ENCODE measurements around the gene FGD4.

The FGD4 gene

GRCh38 chr12:32446316-32447119, 47.2 kb downstream of the FGD4 start:
- Histone ChIP-seq H3K4me2 (ENCODE audit: insufficient read depth, low read length, poor library complexity, severe bottlenecking) (no peak overlapping the region), H3K4me1 (ENCODE audit: control insufficient read depth in 2 of 2, insufficient read depth in 1 of 2, low read depth in 1 of 2, low read length in 2 of 2) (peaks cover 9 to 16% of the 10 kb centered on the region in 2 donors), H3K27ac (replicated peaks; ENCODE audit: low read length) (peak overlapping the region; percentile 18), H3K9me3 (replicated peaks in 1 of 2; ENCODE audit: control insufficient read depth in 2 of 2, insufficient read depth in 1 of 2, low read depth in 1 of 2, low read length in 2 of 2) (peaks cover 0 to 2% of the 10 kb centered on the region in 2 donors), H3K36me3 (replicated peaks in 1 of 2; ENCODE audit: control insufficient read depth in 2 of 2, insufficient read depth in 2 of 2, low read length in 2 of 2) (no peaks in the 10 kb centered on the region), H4K8ac (ENCODE audit: low read depth, low read length) (no peak overlapping the region), H3K79me1 (ENCODE audit: low read depth, low read length) (no peaks in the 10 kb centered on the region), H2BK15ac (ENCODE audit: low read length) (no peak overlapping the region), H4K91ac (ENCODE audit: low read depth, low read length, poor library complexity) (no peak overlapping the region), H2BK120ac (ENCODE audit: low read depth, low read length) (no peak overlapping the region), H3K4me3 (ENCODE audit: low read length in 2 of 2) (no peak overlapping the region), H2BK12ac (ENCODE audit: low read length) (no peak overlapping the region), H3K27me3 (ENCODE audit: control insufficient read depth in 3 of 3, insufficient read depth in 3 of 3, low read depth in 1 of 3, low read length in 3 of 3) (no peaks in the 10 kb centered on the region), H3K14ac (ENCODE audit: low read length) (no peak overlapping the region), H2AFZ (ENCODE audit: low read length) (peak overlapping the region; percentile 47), H3K4ac (ENCODE audit: low read length) (no peak overlapping the region), H3K23ac (ENCODE audit: low read depth, low read length, poor library complexity) (no peak overlapping the region), H2AK5ac (ENCODE audit: low read depth, low read length) (no peak overlapping the region), H3K18ac (ENCODE audit: low read length) (peak overlapping the region; percentile 0), H2BK5ac (ENCODE audit: low read length) (no peak overlapping the region), H3K9ac (ENCODE audit: low read depth, low read length, poor library complexity) (no peak overlapping the region)
- no CpG with 5 or more reads among the region's 14 CpGs for WGBS, 2 donors (ENCODE audit: extremely low coverage in 2 of 2, insufficient read length in 2 of 2, insufficient replicate concordance in 1 of 2)
- DNase-seq (ENCODE audit: low spot score) = no peak

DNA sequence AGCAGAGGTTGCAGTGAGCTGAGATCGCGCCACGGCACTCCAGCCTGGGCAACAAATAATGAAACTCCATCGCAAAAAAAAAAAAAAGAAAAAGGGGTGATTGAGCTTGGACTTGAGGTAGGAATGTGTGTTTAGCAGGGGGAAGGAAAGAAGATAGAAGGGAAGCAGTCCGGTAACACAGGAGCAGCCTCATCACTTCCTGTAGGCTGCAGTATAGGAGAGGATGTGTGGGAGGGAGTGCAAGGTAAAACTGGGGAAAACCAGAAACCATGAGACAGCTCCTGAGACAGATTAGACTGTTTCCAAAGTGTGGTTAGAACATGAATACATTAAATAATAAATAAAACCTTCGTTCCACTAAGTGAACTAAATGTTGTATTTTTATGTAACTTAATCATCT, 49.2 kb downstream of the FGD4 start:
- Histone ChIP-seq H2BK5ac (ENCODE audit: low read length) (no peak overlapping the region), H3K9me3 (replicated peaks in 1 of 2; ENCODE audit: control insufficient read depth in 2 of 2, insufficient read depth in 1 of 2, low read depth in 1 of 2, low read length in 2 of 2) (peaks cover 0 to 2% of the 10 kb centered on the region in 2 donors), H2BK15ac (ENCODE audit: low read length) (no peak overlapping the region), H3K18ac (ENCODE audit: low read length) (no peak overlapping the region), H3K27ac (replicated peaks; ENCODE audit: low read length) (no peak overlapping the region), H3K4me3 (ENCODE audit: low read length in 2 of 2) (no peak overlapping the region), H3K27me3 (ENCODE audit: control insufficient read depth in 3 of 3, insufficient read depth in 3 of 3, low read depth in 1 of 3, low read length in 3 of 3) (no peaks in the 10 kb centered on the region), H3K9ac (ENCODE audit: low read depth, low read length, poor library complexity) (no peak overlapping the region), H3K4ac (ENCODE audit: low read length) (no peak overlapping the region), H4K8ac (ENCODE audit: low read depth, low read length) (no peak overlapping the region), H2AFZ (ENCODE audit: low read length) (no peak overlapping the region), H3K36me3 (replicated peaks in 1 of 2; ENCODE audit: control insufficient read depth in 2 of 2, insufficient read depth in 2 of 2, low read length in 2 of 2) (no peaks in the 10 kb centered on the region), H2BK120ac (ENCODE audit: low read depth, low read length) (no peak overlapping the region), H2BK12ac (ENCODE audit: low read length) (no peak overlapping the region), H3K4me1 (ENCODE audit: control insufficient read depth in 2 of 2, insufficient read depth in 1 of 2, low read depth in 1 of 2, low read length in 2 of 2) (peaks cover 7 to 16% of the 10 kb centered on the region in 2 donors), H3K14ac (ENCODE audit: low read length) (no peak overlapping the region), H2AK5ac (ENCODE audit: low read depth, low read length) (no peak overlapping the region), H4K91ac (ENCODE audit: low read depth, low read length, poor library complexity) (no peak overlapping the region), H3K23ac (ENCODE audit: low read depth, low read length, poor library complexity) (no peak overlapping the region), H3K4me2 (ENCODE audit: insufficient read depth, low read length, poor library complexity, severe bottlenecking) (no peak overlapping the region), H3K79me1 (ENCODE audit: low read depth, low read length) (no peaks in the 10 kb centered on the region)
- no peak for DNase-seq (ENCODE audit: low spot score)
- WGBS, 2 donors (ENCODE audit: extremely low coverage in 2 of 2, insufficient read length in 2 of 2, insufficient replicate concordance in 1 of 2) = no CpG with 5 or more reads among the region's 6 CpGs

DNA sequence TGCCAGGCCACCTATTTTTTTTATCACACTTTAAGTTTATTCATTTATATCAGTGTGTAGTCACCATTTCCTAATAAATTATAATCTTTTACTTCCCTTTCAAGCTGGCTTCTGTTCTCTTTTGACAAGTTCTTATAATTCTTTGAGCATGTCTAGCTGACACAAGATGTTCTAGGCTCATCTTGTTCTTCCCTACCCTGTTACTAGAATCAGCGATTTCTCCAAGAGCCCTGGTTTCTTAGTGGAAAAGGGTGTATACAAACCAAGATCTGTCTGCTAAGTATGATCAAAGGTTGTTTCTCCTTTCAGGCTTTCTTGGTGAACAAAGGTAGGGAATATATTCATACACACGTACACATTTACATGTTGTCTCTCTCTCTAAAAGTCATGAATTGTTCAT, 51.0 kb downstream of the FGD4 start:
- no peak overlapping the region for H2AK5ac ChIP-seq (ENCODE audit: low read depth, low read length)
- no peak overlapping the region for H4K8ac ChIP-seq (ENCODE audit: low read depth, low read length)
- no peak overlapping the region for H3K4me3 ChIP-seq (ENCODE audit: low read length in 2 of 2)
- no peak overlapping the region for H3K14ac ChIP-seq (ENCODE audit: low read length)
- H3K36me3 ChIP-seq (replicated peaks in 1 of 2; ENCODE audit: control insufficient read depth in 2 of 2, insufficient read depth in 2 of 2, low read length in 2 of 2) = no peaks in the 10 kb centered on the region
- H3K4me2 ChIP-seq (ENCODE audit: insufficient read depth, low read length, poor library complexity, severe bottlenecking) = no peak overlapping the region
- H2BK15ac ChIP-seq (ENCODE audit: low read length) = no peak overlapping the region
- no CpG with 5 or more reads among the region's 2 CpGs for WGBS, 2 donors (ENCODE audit: extremely low coverage in 2 of 2, insufficient read length in 2 of 2, insufficient replicate concordance in 1 of 2)
- H3K27ac ChIP-seq (replicated peaks; ENCODE audit: low read length) = no peak overlapping the region
- H3K18ac ChIP-seq (ENCODE audit: low read length) = no peak overlapping the region
- H4K91ac ChIP-seq (ENCODE audit: low read depth, low read length, poor library complexity) = no peak overlapping the region
- H3K9ac ChIP-seq (ENCODE audit: low read depth, low read length, poor library complexity) = no peak overlapping the region
- no peak overlapping the region for H2BK5ac ChIP-seq (ENCODE audit: low read length)
- H2BK12ac ChIP-seq (ENCODE audit: low read length) = no peak overlapping the region
- H3K4me1 ChIP-seq (ENCODE audit: control insufficient read depth in 2 of 2, insufficient read depth in 1 of 2, low read depth in 1 of 2, low read length in 2 of 2) = peaks cover 7 to 26% of the 10 kb centered on the region in 2 donors
- no peaks in the 10 kb centered on the region for H3K27me3 ChIP-seq (ENCODE audit: control insufficient read depth in 3 of 3, insufficient read depth in 3 of 3, low read depth in 1 of 3, low read length in 3 of 3)
- DNase-seq (ENCODE audit: low spot score) = no peak
- H3K4ac ChIP-seq (ENCODE audit: low read length) = no peak overlapping the region
- no peak overlapping the region for H3K23ac ChIP-seq (ENCODE audit: low read depth, low read length, poor library complexity)
- H3K9me3 ChIP-seq (replicated peaks in 1 of 2; ENCODE audit: control insufficient read depth in 2 of 2, insufficient read depth in 1 of 2, low read depth in 1 of 2, low read length in 2 of 2) = peaks cover 0 to 2% of the 10 kb centered on the region in 2 donors
- H3K79me1 ChIP-seq (ENCODE audit: low read depth, low read length) = no peaks in the 10 kb centered on the region
- no peak overlapping the region for H2AFZ ChIP-seq (ENCODE audit: low read length)
- no peak overlapping the region for H2BK120ac ChIP-seq (ENCODE audit: low read depth, low read length)

DNA sequence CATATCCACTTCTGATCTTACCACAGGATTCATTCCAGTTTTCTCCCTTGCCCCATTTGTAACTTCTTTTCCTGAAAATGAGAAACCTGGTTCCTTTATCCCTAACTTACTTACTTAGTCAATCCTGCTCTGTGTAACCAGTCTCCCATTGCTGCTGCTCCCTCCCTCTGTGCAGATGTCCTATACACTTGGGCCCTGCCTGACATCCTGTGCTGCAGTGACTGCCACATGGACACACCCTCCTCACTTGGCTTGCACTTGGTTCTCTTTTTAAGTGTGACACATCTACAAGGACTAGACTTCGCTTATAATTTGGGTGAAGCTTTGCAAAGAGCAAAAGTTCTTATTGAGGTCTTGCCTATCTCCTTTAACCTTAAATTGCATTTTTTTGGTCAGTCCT, 51.4 kb downstream of the FGD4 start:
- H4K91ac ChIP-seq (ENCODE audit: low read depth, low read length, poor library complexity) = no peak overlapping the region
- H3K23ac ChIP-seq (ENCODE audit: low read depth, low read length, poor library complexity) = no peak overlapping the region
- no peaks in the 10 kb centered on the region for H3K36me3 ChIP-seq (replicated peaks in 1 of 2; ENCODE audit: control insufficient read depth in 2 of 2, insufficient read depth in 2 of 2, low read length in 2 of 2)
- no peak overlapping the region for H2AK5ac ChIP-seq (ENCODE audit: low read depth, low read length)
- WGBS, 2 donors (ENCODE audit: extremely low coverage in 2 of 2, insufficient read length in 2 of 2, insufficient replicate concordance in 1 of 2) = no CpG with 5 or more reads among the region's 1 CpG
- H2BK12ac ChIP-seq (ENCODE audit: low read length) = no peak overlapping the region
- no peaks in the 10 kb centered on the region for H3K27me3 ChIP-seq (ENCODE audit: control insufficient read depth in 3 of 3, insufficient read depth in 3 of 3, low read depth in 1 of 3, low read length in 3 of 3)
- no peak overlapping the region for H2BK15ac ChIP-seq (ENCODE audit: low read length)
- DNase-seq (ENCODE audit: low spot score) = no peak
- H3K9ac ChIP-seq (ENCODE audit: low read depth, low read length, poor library complexity) = no peak overlapping the region
- H3K18ac ChIP-seq (ENCODE audit: low read length) = no peak overlapping the region
- H2BK120ac ChIP-seq (ENCODE audit: low read depth, low read length) = no peak overlapping the region
- no peaks in the 10 kb centered on the region for H3K79me1 ChIP-seq (ENCODE audit: low read depth, low read length)
- H3K4me3 ChIP-seq (ENCODE audit: low read length in 2 of 2) = no peak overlapping the region
- H2AFZ ChIP-seq (ENCODE audit: low read length) = no peak overlapping the region
- H3K4ac ChIP-seq (ENCODE audit: low read length) = no peak overlapping the region
- no peak overlapping the region for H3K27ac ChIP-seq (replicated peaks; ENCODE audit: low read length)
- H3K14ac ChIP-seq (ENCODE audit: low read length) = no peak overlapping the region
- H3K4me2 ChIP-seq (ENCODE audit: insufficient read depth, low read length, poor library complexity, severe bottlenecking) = no peak overlapping the region
- peaks cover 0 to 2% of the 10 kb centered on the region in 2 donors for H3K9me3 ChIP-seq (replicated peaks in 1 of 2; ENCODE audit: control insufficient read depth in 2 of 2, insufficient read depth in 1 of 2, low read depth in 1 of 2, low read length in 2 of 2)
- H4K8ac ChIP-seq (ENCODE audit: low read depth, low read length) = no peak overlapping the region
- H2BK5ac ChIP-seq (ENCODE audit: low read length) = no peak overlapping the region
- H3K4me1 ChIP-seq (ENCODE audit: control insufficient read depth in 2 of 2, insufficient read depth in 1 of 2, low read depth in 1 of 2, low read length in 2 of 2) = peaks cover 6 to 26% of the 10 kb centered on the region in 2 donors

Measured in neuronal stem cell (in vitro differentiated cells).